A204.1 (cell line): ENCODE measurements around the gene CDC42BPG.

Experiments
- FAIRE-seq: peaks from 2 replicates; lab custom pipeline; 2012; peaks lifted over from hg19 to GRCh38; lab: Jason Lieb, UNC

CDC42BPG gene

DNA sequence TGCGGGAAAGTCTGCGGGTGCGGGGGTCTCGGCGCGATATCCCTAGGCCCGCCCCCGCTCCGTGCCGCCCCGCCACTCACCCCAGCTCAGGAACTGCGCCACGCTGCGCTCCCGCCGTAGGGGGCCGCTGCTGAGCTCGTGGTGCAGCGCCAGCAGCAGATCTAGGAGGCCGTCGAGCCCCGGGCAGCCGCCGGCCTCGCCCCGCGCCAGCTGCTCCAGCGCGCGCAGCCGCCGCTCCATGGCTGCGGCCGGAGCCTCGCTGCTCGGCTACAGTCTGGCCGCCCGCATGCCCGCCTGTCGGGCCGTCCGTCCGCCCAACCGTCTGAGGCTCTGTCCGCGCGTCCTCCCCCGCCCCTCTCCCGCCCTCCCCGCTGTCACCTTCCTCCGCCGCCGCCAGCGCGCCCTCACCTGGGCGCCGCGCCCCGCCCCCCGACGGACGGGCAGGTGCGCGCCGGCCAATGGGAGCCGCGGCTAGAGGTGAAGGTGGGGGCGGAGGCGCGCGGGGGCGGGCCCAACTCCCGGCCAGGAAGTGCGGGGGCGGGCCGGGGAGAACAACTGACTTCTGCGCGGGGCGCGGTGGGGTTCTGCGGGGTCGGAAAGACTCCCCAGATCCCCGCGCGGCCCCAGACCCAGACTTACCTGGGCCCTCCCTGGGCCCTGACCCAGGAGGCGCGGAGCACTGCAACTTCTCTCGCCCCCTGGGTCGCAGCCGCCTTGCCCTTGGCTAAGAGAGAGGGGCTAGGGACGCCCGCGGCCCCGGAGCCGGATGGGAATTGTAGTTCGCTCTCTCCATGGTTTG, at the start of gene CDC42BPG:
TSS of gene CDC42BPG (minus strand) at position 324 of the 799 bp plus-strand sequence. CDS start at position 240, 84 bp downstream.
- FAIRE-seq = no peak

- FAIRE-seq = no peak
Observed at GRCh38 chr11:64893194-64894069, 49.0 kb upstream of the CDC42BPG start.

- no peak for FAIRE-seq
Observed at GRCh38 chr11:64892838-64893193, 48.4 kb upstream of the CDC42BPG start.

DNA sequence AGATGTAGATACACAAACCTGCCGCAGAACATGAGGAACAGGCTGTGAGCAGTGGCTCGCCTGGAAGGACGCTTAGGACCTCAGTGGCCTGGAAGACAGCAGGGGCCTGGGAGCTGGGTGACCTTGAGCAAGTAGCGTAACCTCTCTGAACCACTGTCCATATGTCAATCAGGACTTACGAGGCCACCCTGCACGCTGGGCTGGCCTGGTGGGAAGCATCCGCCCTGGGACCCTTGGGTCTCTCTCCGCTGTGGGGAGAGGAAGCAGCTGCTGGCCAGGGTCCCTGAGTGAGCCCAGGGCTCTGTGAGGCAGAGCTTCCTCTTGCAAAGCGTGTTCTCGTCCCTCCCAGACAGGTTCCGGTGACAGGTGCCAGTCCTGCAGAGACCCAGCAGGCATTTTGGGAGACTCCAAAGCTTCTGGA, 48.0 kb upstream of the CDC42BPG start:
- no peak for FAIRE-seq

- no peak for FAIRE-seq
Observed at GRCh38 chr11:64891880-64892279, 47.4 kb upstream of the CDC42BPG start.

- FAIRE-seq = no peak
Observed at GRCh38 chr11:64891215-64891848, 46.9 kb upstream of the CDC42BPG start.

DNA sequence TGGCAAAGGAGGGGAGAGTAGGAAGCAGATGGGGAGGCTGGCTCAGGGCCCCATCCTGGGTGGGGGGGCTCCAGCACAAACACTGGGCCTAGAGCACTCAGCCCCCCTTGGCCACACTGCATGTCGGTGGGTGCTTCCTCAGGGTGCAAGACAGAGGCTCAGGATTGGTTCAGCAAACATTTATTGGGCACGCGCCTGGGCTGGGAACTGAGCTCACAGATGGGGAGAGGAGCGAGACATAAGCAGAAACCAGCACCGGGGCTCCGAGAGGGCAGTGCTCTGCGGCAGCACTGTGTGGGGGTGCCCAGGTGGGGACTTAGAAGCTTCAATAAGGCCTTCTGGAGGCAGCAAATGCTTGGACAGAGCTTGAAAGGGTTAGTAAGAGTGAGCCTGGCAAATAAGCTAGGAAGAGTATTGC, 46.1 kb upstream of the CDC42BPG start:
- no peak for FAIRE-seq

DNA sequence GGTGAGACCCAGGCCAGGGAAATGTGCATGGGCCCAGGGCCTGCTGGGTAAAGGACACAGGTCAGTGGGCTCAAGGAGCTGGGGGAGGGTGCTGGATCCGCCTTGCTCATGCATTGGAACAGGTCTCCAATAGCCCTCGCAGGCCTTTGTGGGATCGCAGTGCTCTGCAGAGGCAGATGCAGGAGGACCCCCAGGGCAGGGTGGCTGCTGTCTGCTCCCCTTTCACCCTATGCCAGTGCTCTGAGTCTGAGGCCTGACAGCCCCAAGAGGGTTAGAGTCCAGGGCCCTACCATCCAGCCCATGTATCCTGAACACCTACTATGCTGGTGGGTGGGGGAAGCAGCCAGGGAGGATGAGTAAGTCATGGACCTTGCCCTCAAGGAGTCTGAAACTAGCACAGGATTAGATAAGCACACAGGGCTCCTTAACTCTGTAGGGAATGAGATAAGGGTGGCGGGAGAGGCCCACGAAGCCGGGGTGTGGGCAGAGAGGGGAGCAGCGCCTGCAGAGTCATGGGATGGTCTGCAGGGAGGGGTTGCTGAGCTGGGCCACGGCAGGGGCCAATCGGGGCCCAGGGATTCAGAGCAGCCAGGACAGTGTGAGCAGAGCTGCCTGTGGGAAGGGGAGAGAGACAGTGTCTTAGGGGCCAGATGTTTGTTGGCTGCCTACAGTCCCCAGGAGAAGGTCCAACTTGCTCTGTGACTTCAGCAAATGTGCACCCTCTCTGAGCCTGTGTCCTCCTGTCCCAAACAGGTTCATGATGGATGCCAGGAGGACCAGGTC, 44.5 kb upstream of the CDC42BPG start:
- no peak for FAIRE-seq

- FAIRE-seq = no peak
Observed at GRCh38 chr11:64888406-64888728, 43.9 kb upstream of the CDC42BPG start.

DNA sequence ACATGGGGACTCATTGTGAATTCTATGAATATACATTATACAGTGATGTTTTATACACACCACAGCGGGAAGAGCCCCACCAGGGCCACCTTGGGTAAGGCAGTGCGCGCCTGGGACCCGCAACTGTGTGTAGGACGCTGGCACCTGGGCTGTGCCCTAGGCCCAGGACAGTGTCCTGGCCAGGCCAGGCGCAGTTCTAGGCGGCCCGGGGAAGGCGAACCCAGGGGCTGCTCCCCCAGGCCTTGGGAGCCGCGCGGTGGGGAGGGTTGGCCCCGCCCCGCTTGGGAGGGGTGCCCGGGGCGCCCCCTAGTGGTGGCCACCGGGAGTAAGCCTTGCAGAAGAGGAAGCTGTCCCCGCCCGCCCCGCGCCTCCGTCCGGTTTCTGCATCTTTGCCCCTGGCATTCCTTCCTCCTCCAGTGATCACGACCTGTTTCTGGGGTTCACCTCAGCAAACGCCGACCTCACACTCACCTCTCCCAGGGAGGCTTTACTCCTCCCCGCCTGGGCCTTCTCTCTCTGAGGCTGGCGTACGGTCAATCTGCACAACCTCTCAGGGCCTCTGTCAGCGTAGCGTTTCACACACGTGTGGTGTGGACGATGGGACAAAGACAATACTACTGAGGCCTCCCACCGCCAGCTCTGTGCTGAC, 43.4 kb upstream of the CDC42BPG start:
- no peak for FAIRE-seq

DNA sequence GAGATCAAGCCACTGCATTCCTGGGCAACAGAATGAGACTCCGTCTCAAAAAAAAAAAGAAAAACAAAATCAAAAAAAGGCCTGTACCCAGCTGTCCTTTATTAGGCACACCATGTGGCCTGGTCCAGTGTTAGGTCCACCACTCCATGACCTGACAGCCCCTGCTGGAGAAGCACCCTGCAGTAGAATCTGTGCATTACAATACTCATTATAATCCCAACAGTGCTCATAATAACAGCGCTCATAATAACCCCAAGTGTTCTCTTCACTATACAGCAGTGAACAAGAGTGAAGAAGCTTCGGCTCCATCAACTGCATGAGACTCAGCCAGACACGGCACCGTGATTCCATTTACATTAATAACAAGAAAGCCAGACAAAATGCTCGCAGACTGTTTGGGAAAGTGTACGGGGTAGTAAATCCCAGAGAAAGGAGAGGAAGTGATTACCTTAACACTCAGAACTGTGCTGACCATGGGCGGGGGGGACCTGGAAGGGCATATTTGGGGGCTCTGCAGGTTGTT, 42.8 kb upstream of the CDC42BPG start:
- FAIRE-seq = no peak

- FAIRE-seq = no peak
Observed at GRCh38 chr11:64885367-64886286, 41.2 kb upstream of the CDC42BPG start.

DNA sequence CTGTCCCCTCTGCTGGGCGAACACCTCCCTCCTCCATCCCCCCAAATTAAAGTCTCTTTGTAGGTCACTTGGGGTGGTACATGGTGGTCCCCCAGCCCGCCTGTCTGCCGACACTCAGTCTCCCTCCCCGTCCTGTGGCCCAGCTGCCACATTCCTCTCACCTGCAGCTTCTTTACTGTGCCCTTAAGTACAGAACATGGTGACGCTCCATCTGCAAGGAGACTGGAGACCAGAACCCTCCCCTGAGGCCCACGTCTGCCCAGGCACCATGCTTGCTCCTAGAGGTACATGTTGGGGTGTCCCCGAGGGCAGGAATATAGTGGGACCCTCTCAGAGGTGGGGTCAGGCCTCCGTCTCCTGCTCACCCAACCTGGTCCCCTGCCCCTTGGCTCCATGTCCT, 39.6 kb upstream of the CDC42BPG start:
- FAIRE-seq = no peak

DNA sequence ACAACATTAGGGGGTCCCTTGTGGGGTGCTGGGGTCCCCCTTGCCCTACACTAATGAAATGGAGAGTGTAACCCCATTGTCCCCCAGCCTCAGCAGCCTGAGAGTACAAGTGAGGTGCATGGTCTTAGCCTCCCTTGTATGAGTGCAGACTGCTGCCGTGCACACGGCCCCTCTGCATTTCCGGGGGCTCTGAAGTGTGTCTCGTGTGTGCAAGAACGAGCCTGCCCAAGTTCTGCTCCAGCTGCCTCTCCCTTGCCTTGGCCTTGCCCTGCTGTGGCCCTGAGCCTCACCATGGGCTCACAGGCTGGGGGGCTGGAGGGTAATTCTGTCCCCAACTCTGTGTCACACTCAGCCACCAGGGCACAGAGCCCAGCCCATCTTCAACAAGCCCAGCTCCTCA, 39.1 kb upstream of the CDC42BPG start:
- no peak for FAIRE-seq

GRCh38 chr11:64882243-64882642, 37.8 kb upstream of the CDC42BPG start:
- FAIRE-seq = no peak

DNA sequence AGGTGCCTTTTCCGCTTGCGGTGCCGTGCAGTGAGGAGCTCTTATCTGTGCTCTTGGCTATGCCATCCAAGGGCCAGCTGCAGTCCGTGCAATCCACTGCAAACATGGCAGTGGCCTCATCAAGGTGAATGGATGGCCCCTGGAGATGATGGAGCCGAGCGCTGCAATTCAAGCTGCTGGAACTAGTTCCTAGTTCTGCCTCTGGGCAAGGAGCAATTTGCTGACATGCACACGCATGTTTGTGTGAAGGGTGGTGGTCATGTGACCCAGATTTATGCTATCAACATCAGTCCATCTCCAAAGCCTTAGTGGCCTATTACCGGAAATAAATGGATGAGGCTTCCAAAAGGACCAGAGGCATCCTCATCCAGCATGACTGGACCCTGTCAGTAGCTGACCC, 37.0 kb upstream of the CDC42BPG start:
- no peak for FAIRE-seq

DNA sequence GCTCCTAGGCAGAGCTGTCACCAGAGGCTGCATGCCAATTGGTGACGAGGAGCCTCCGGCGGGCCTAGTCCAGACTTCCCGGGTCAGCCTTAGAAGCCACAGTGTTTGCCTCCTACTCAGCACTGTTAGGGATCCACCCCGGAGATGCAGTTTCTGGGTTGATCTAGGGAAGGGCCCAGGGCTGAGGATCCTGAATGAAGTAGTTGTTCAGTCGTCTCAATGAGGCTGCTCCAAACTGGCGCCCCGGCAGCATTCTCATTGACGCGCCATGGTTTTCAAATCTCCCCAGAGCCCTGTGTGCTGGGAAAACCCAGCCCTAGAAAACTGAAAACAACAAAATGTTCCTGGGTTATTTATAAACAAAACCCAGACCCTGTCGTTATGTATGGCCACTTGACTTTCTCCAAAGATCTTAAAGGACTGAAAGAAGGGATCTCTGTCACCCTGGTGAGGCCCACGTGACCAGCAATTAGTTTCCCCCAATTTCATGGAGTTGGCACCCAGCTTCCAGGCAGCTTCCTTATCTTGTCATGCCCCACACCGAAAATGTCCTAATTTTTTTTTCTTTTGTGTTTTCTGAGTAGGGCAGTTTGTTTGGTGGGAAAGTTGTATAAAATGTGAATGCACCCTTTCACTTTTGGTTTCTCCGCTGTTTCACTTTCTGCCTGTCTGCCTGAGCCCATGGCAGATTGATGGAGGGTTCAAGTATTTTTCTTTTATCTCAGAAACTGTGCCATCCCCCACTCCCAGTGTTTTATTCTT, 36.0 kb upstream of the CDC42BPG start:
- FAIRE-seq = no peak

- no peak for FAIRE-seq
Observed at GRCh38 chr11:64879244-64879900, 34.9 kb upstream of the CDC42BPG start.
